CD4-positive, alpha-beta T cell treated with Interleukin-1 beta for 1 hour (primary cell): ENCODE results near the gene TMEM150A.
"Not testable (repeated sequence)": the region's sequence is repeated elsewhere in the genome, so short reads cannot be mapped to it uniquely, and the experiment has no call there.

Source experiments
- DNase-seq, 2 donors: peaks; one replicate each; pipeline ENCODE4 v3.0.0-alpha.2; 2020 to 2022

Gene TMEM150A

DNA sequence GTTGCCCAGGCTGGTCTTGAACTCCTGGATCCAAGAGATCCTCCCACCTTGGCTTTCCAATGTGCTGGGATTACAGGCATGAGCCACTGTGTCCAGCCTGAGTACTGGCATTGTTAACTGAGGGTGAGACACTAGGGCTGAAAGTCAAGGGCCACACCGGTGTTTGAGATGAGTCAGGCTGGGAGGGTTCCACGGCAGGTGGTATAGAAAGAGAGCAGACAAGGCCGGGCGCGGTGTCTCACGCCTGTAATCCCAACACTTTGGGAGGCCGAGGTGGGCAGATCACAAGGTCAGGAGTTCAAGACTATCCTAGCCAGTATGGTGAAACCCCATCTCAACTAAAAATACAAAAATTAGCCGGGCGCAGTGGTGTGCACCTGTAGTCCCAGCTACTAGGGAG lies 10.2 kb downstream of the TMEM150A start:
- not testable (repeated sequence) for DNase-seq

DNA sequence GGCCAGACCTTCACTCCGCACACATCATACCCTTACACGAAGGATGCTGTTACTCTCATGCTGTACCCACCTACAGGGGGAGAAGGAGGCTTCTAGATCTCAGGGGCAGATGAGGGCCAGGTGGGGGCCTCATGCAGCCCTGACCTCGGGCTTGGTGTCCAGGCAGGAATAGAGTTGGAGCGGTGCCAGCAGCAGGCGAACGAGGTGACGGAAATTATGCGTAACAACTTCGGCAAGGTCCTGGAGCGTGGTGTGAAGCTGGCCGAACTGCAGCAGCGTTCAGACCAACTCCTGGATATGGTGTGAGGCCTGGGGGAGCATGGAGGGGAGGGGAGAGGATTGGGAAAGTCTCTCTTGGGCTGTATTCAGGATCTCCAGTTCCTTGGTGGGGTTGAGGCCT lies 10.9 kb downstream of the TMEM150A start:
- DNase-seq: no peak

DNA sequence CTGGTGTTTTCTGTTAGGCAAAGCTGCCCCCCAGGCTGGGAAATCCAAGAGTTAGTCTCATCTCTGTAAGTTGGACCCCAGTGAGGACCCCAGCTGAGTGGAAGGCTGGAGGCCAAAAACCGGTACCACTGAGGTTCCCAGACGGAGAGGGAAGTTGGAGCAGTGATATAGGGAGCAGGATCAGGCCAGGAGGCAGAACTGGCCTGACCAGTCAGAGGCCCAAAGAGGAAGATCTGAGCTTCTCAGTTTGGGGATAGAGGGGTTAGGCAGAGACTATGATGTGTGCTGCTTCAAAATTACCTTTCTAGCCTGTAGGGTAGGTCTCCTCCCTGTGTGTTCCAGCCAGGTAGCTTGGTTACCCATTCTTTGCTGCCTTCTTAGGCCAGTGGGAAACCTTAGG lies 11.5 kb downstream of the TMEM150A start:
- DNase-seq: no peak

GRCh38 chr2:85589982-85590791 lies 12.3 kb downstream of the TMEM150A start:
- DNase-seq: no peak

- no peak for DNase-seq
Observed at GRCh38 chr2:85589181-85589580, 13.3 kb downstream of the TMEM150A start.

- DNase-seq: no peak
Observed at GRCh38 chr2:85588645-85589044, 13.9 kb downstream of the TMEM150A start.

DNA sequence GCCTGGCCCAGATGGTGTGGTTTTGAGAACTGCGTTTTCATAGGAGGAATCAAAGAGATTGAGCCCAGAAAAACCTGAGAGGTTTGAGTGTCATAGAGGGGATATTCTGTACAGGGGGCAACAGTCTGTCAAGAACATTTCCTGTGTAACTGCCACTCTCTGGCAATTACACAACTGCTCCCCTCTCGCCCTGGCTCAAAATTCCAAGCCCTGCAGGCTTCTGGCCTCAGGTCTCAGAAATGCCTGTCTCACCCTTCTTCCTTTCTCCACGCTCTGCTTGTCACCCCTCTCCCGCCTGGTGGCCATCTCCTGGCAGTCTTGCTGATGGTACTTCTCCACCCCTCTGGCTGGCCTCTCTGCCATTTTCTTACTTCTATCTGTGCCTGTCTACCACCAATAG lies 14.3 kb downstream of the TMEM150A start:
- DNase-seq: no peak

- DNase-seq: no peak
Observed at GRCh38 chr2:85585781-85586105, 16.8 kb downstream of the TMEM150A start.

GRCh38 chr2:85584857-85585780 lies 17.4 kb downstream of the TMEM150A start:
- no peak for DNase-seq

DNA sequence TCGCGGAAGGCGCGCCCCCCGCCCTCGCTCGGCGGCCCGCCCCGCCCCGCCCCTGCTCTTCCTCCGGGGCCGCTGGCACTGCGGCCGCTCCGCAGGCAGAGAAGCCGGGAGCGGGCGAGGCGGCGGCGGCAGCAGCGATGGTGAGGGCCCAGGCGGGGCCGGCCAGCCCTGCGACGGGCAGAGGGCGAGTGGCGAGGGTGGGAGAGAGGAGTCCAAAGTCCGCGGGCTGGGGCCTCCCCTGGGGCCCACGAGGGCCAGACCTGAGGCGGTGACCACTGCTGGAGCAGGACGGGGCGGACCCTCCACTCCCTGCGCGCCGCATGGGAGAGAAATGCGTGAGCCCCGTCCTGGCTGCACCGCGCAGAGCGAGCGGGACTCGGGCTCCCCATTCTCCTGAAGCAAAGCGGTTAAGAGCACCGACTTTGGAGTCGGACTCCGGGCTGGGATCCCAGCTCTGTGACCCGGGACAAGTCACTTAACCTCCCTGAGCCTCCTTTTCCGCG lies 18.1 kb downstream of the TMEM150A start, which contains the start of gene VAMP5:
VAMP5 (plus strand) TSS at position 78 of the 503 bp plus-strand sequence; CDS start at position 138, 60 bp downstream.
- peak in 1 of 2 donors; percentile 27 for DNase-seq

- DNase-seq: peak in 1 of 2 donors; percentile 52
Observed at GRCh38 chr2:85583667-85584353, 18.7 kb downstream of the TMEM150A start.

DNA sequence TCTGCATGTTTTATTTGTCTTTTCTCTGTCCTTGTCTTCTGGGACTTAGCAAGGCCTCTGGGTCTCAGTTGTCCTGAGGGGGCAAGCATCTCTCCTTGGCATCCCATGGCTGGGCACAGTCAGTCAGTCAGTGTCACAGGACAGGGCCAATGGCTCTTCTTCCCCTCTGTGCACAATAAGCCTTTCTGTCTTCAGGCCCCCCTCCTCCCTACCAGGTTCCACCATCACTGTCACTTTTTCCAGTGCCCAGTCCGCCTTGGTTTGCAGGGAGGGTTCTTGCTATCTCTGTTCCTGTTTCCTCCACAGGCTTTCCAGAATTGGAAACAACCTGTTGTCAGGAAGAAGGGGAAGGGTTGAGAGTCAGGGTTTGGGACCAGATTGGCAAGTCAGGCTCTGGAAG lies 20.0 kb downstream of the TMEM150A start:
- no peak for DNase-seq

DNA sequence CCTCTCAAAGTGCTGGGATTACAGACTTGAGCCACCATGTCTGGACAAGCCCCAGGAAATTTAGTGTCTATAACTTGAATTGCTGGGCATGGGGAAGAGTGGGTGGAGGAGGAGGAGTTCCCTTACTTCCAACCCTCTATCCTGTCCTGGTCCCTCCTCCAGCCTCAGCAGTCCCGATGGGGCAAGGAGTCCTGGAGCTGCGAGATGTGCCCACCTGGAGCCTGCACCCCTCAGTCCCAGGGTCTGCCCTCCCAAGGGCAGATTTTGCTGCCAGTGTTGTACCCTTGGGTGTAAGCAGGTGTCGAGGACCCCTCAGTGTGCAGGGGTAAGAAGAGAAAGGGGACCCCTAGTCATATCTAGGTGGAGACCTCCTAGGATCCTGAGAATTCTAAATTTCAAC lies 22.3 kb downstream of the TMEM150A start:
- DNase-seq: no peak

- no peak for DNase-seq
Observed at GRCh38 chr2:85579266-85579935, 23.1 kb downstream of the TMEM150A start.

DNA sequence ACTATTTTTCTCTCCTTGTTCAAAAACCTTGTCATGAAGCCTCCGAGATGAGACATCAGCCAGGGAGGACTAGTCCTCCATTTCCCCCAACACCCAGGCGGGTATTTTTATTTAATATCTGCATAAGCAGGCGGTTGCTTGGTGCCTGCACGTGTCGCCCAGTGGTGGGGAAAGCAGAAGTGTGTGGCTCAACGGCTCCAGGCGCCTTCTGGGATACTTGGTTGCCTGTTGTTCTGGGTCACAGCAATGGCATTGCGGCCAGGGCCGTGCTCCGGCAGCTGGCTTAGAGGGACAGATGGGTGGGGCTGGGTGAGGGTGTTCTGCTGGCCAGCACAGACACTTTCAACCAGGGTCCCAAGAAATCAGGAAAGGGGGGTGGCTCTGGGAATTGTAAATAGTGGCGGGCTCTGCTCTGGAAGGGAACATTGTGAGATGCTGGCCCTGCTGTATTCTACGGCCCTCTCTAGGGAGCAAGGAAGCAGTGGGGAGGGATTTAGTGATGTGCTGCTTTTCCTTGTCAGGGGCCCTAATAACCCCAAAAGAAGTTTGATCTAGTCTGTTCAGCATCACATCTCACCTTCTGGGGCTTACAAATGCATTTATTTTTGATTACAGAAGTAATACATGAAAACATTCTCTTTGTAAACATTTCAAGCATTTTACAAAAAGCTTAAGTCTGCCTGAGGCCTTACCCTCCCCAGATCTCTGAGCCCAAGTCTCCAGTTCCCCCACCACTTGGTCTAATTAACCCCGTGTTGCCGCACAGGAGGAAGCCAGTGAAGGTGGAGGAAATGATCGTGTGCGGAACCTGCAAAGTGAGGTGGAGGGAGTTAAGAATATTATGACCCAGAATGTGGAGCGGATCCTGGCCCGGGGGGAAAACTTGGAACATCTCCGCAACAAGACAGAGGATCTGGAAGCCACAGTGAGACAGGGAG lies 24.0 kb downstream of the TMEM150A start:
- DNase-seq: peak in 1 of 2 donors; percentile 58

GRCh38 chr2:85577386-85578242 lies 24.9 kb downstream of the TMEM150A start, which contains the start of gene VAMP8:
Gene VAMP8, plus strand, starts transcription at chr2:85577586. Its CDS starts 61 bp downstream, at chr2:85577647.
- peak; percentile 59 to 63 for DNase-seq

DNA sequence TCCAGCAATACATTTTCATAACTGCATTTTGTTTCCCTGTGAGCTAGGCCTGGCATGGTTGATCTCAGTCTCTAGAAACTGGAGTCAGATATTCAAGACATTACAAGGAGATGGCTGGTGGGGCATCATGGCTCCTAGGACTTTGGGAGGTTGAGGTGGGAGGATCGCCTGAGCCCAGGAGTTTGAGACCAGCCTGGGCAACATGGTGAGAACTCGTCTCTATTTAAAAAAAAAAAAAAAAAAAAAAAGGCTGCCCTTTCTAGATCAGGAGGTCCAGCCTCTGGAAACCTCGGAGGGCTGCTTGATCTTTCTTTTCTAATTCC lies 25.5 kb downstream of the TMEM150A start:
- no peak for DNase-seq

- no peak for DNase-seq
Observed at GRCh38 chr2:85575739-85576138, 26.8 kb downstream of the TMEM150A start.

DNA sequence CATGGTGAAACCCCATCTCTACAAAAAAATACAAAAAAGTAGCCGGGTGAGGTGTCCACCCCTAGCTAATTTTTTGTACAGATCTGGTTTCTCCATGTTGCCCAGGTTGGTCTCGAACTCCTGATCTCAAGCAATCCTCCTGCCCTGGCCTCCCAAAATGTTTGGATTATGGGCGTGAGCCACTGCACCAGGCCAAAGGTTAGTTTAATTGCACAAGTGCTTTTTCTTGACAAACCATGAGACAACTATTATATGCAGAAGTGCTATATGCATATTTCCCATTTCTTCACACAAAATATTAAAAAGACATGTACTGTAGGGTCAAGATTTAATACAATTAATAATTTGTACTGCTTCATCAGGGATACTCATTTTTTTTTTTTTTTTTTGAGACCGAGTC lies 36.2 kb downstream of the TMEM150A start:
- DNase-seq: no peak

DNA sequence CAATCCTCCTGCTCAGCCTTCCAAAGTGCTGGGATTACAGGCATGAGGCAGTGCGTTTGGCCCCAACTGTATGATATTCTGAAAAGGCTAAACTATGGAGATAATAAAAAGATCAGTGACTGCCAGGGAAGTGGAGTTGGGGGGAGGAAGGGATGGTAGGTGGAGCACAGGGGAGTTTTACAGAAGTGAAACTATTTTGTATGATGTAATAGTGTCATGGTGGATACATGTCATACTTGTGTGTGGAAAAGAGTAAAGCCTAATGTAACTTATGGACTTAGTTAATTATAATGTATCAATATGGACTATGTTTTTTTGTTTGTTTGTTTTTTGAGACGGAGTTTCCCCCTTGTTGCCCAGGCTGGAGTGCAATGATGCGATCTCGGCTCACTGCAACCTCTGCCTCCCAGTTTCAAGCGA lies 38.3 kb downstream of the TMEM150A start:
- no peak for DNase-seq
